ENCODE data around the gene PRPF4.

Gene PRPF4

DNA sequence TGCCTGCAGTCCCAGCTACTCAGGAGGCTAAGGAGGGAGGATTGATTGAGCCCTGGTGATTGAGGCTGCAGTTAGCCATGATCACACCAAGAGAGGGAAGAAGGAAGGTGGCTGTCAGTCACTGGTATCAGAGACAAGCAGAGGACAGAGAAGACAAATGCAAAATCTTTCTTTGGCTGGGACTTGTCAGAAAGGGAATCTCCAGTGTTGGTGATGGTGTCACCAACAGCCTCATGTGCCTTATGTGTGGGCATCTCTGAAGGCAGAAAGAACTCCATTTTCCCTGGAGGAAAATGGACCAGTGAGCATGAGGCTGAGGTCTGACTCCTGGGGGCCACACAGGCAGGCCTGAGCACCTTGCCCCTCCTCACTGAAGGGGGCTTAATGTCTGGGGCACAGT lies 39.8 kb downstream of the PRPF4 start:
- no peak for DNase-seq

DNA sequence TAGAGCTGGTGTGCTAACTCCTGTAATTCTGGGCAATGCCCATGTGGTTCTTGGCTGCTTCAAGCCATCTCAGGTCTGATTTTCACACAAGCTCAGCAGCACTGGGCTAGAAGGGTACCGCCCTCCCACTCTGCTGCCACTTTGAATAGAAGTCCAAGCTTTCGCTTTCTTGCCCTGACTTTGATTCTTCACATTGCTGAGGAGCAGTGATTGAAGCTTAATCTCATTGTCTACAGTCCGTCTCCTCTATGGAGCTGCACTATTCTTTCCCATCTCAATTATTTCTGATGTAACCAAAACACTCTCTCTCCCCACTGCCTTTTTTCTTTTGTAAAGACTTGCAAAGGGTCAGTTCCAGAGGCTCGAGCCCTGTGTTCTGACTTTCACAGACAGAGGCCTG lies 40.6 kb downstream of the PRPF4 start:
- DNase-seq, result no peak

- DNase-seq, result no peak
Observed at GRCh38 chr9:113317777-113318176, 42.3 kb downstream of the PRPF4 start.

DNA sequence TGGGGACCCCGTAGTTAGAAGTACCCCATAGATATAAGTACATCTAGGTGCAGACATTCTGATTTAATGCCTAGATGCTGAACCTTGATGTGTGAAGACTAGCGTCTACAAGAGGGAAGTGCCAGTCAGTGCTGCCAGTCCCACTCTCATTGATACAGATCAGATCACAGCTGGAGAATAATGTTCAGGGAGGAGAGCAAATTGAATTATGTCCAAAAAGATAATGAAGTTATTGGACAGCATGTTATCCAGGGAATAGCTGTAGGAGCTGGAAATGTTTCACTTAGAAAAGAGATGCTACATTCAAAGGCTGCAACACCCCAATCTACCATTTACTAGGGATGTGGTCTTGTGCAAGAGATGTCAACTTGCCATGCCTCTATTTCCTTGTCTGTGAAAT lies 43.6 kb downstream of the PRPF4 start:
- no peak for DNase-seq

GRCh38 chr9:113320051-113320450 lies 44.6 kb downstream of the PRPF4 start:
- no peak for DNase-seq

DNA sequence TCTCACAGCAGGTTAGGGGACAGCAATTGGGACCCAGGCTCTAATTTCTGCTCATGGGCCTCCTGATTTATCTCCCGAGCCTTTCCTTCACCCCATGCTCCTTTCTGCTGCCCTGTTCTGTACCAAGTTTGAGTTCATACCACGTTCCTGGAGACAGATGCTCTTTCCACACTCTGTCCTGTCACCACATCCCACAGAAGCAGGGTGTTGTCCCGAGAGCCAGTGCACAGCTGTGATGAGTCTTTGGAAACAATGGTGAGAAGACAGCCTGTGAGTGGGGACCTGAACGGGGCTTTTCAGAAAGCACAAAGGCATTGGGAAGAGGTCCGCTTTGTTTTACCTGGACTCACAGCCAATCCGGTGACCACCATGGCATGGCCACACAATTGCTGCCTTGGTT lies 47.2 kb downstream of the PRPF4 start:
- DNase-seq, result no peak

- no peak for DNase-seq
Observed at GRCh38 chr9:113326230-113326629, 50.8 kb downstream of the PRPF4 start.

GRCh38 chr9:113328045-113328782 lies 52.8 kb downstream of the PRPF4 start:
- no peak for DNase-seq

DNA sequence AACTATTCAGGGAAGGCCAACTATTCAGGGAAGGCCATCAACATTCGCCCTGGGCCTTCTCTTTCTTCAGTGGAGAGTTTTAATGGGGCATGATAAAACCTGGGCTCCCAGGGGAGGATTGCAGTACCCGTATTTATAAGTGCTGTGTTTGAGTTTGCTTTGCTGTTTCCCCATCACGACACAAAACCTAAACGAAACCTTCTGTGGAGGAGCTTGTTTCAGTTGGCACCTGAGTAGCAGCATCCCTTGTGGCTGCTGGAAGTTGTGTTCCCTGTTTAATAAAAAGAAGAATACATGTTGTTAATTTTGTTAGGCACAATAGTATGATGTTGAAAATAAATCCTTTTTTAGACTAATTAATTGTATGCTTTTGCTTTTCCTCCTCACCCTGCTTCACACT lies 56.3 kb downstream of the PRPF4 start:
- DNase-seq, result no peak

GRCh38 chr9:113337714-113338113 lies 62.3 kb downstream of the PRPF4 start:
- DNase-seq, result no peak

DNA sequence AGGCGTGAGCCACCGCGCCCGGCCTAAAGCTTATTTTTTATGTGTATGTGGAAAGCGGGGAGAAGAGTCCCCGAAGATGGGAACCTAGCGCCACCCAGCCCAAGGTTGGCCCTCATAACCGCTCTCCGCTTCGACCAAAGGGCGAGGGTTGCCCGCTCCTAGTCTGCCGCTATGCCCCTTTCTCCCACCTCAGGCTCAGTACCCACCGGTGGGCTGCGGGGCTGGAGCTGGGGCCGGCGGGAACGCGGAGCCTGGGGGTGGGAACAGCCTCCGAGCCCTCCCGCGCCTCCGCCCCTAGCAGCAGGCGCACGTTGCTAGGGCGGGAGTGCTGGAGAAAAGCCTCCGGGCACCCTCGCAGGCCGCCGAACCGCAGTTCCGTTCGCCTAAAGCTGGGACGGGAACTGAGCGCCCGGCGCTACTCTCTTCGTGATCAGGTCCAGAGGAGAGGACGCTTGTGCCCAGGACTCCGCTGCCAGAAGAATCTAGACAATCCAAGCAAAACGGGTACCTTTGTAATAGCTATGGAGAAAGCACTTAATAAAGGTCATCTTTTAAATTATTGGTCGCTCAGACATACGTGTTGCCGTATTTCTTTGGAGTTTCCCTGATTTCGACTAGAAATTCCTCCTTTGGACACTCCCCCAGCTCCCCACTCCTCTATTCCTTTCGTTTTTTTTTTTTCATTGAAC lies 64.7 kb downstream of the PRPF4 start, which contains the start of gene WDR31:
TSS of gene WDR31 (minus strand) at position 265 of the 689 bp plus-strand sequence. CDS start 8,253 bp downstream, outside the sequence.
- no peak for DNase-seq

GRCh38 chr9:113341712-113342410 lies 66.4 kb downstream of the PRPF4 start:
- DNase-seq, result no peak

All from NCI-H187 treated with DMSO at 0.1 percent for 48 hours (cell line).